22Rv1 (cell line): ENCODE results near the gene YPEL1.

Source experiments
- H3K27ac ChIP-seq: fragments of 450-650 bp; 2 replicates; pipeline ENCODE4 v1.5.1; 2017
- ZFX ChIP-seq: fragments of 450-650 bp; IDR thresholded peaks from 2 replicates; pipeline ENCODE4 v1.6.1; 2017; ENCODE audit warnings: antibody characterized with exemption, borderline replicate concordance
- TF ChIP-seq, protein P1 (sequence below): fragments of 450-650 bp; IDR thresholded peaks from 2 replicates; pipeline ENCODE4 v1.5.1; 2017; ENCODE audit warnings: mild to moderate bottlenecking

YPEL1 gene, protein sequence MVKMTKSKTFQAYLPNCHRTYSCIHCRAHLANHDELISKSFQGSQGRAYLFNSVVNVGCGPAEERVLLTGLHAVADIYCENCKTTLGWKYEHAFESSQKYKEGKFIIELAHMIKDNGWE

DNA sequence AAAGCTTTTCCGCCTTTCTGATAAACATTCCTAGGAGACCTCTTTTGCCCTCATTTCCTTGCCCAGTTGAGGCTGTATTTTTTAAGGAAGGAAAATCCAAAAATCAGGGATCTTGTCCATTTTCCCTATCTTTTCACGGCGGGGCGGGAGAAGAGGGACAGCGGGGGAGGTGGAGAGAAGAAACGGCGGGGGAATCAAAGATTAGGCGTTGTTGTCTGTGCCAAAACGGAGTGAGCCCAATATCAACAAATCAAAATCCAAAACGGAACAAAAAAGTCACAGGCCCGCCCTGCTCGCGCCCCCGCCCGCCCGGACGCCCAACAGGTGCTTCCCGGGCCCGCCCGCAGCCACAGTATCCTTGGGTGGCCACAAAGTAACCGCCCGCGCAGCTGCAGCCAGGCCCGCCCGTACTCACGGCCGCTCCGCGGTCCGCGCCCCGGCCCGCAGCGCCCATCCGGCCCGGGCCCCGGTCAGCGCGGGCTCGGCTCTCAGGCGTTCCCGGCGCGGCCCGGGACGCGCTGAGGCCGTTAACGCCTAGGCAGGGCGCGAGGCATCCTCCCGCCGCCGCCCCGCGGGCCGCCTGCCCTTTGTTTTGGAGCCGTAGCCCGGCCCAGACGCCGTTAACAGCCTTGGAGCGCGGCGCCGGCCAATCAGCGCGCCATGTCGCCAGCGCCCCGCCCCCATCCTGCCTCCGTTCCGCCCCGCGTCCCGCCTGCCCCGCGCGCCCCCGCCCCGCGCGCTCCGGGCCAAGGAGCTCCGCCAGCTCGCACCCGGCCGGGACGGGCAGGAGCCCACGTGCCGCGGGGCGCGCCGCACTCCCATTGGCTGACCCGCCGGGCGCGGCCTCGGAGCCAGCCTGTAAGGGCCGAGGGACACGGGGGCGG, at the start of gene YPEL1:
TSS of gene YPEL1 (minus strand) at position 595 of the 884 bp plus-strand sequence. CDS start 25,050 bp downstream, outside the sequence.
- TF ChIP-seq, protein P1, sequence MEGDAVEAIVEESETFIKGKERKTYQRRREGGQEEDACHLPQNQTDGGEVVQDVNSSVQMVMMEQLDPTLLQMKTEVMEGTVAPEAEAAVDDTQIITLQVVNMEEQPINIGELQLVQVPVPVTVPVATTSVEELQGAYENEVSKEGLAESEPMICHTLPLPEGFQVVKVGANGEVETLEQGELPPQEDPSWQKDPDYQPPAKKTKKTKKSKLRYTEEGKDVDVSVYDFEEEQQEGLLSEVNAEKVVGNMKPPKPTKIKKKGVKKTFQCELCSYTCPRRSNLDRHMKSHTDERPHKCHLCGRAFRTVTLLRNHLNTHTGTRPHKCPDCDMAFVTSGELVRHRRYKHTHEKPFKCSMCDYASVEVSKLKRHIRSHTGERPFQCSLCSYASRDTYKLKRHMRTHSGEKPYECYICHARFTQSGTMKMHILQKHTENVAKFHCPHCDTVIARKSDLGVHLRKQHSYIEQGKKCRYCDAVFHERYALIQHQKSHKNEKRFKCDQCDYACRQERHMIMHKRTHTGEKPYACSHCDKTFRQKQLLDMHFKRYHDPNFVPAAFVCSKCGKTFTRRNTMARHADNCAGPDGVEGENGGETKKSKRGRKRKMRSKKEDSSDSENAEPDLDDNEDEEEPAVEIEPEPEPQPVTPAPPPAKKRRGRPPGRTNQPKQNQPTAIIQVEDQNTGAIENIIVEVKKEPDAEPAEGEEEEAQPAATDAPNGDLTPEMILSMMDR, result no peak
- TF ChIP-seq ZFX, result no peak
- peak within 1 kb of the TSS; percentile 47 for H3K27ac ChIP-seq

DNA sequence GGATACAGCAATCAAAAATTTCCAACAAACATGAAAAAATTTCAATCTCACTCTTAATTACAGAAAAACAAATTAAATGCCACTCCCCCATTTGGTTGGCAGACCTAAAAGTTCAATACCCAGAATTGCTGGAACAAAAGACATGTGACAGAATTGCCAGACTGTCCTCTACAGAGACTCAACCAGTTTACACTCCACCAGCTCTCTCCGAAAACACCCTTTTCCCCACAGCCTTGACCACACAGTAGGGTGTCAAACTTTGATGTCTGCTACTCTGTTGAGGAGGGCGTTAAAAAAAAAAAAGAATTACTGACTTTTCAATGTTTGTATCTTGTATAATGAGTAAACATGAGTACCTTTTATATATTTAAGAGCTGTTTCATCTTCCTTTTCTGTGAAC, 44.7 kb upstream of the YPEL1 start:
- no peak overlapping the region for H3K27ac ChIP-seq
- TF ChIP-seq, protein P1, result no peak
- TF ChIP-seq ZFX, result no peak

DNA sequence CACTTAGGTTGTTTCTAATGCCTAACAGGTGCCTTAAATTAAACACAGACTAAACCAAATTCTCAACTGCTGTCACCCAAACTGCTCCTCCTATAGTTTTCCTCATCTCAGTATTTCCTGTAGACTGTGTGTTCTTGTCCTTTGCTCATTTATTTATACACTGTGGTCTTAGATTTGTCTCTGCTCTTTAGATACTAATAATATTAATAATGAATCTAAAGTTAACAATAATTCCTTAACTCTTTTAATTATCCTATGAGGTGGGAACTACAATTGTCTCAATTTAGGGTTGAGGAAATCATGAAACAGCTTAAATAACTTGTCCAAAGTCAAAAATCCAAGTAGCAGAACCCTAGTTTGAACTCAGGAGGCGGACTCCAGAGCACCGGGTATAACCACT, 43.9 kb upstream of the YPEL1 start:
- H3K27ac ChIP-seq, result no peak overlapping the region
- TF ChIP-seq, protein P1, result no peak
- TF ChIP-seq ZFX, result no peak

DNA sequence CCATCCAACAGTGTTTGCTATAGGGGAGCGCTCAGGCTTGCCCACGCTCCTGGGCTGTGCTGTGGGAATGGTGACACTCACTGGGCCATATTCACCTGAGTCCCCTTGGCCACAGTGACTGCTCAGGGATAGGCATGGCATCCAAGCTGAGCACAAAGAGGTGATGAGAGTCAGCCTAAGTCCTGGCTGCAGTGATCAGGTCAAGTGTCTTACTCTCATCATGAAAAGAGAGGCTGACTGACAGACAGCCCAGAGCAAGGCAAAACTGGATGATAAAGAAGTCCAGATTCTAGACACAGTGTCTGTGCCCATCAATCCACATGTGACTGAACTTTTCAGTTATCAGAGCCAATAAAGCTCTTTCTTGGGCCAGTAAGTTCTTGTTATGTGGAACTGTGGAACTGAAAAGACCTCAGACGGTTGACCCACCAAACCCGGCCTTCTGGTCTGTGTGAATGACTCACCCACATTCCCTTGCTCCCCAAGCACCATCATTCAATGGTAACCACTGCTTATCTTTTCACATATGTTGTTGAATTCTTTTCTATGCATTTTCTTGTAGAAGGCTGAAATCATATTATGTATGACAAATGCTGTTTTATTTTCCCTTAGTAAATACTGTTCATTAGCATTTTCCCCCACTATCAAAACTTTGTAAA, 43.2 kb upstream of the YPEL1 start:
- H3K27ac ChIP-seq, result no peak overlapping the region
- TF ChIP-seq, protein P1, result no peak
- TF ChIP-seq ZFX, result no peak

DNA sequence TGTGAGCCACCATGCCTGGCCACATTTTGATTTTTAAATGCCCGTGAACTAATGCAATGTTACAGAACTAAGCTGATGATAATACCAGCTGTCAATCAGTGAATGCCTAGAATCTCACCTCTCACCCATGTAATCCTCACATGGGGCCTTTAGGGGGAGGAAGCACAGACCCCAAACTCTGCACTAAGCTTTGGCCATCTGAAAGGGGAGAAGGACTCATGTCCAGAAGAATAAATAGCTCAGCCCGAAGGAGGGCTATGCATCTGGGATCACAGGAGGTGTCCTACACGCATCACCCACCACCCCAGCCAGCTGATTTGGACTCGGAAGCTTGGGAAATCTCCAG, 36.0 kb upstream of the YPEL1 start:
- no peak overlapping the region for H3K27ac ChIP-seq
- TF ChIP-seq, protein P1, result no peak
- TF ChIP-seq ZFX, result no peak

DNA sequence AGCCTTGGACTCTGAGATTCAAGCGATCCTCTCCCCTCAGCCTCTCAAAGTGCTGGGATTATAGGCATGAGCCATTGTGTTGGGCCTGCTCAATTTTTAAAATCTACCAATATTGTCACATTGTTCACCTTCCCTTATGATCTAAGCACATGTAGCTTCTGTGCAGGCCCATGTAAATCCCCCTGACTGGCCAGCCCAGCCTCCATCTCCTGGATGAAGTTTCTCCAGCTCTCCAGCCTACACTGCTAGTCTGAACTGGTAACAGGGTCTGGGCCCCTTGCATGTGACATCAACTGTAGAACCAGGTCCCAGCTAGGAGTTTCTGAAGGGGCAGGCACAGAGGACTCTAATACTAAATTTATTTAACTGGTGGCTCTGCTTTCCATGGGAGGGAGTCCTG, 32.8 kb upstream of the YPEL1 start:
- H3K27ac ChIP-seq, result no peak overlapping the region
- TF ChIP-seq, protein P1, result no peak
- TF ChIP-seq ZFX, result no peak
